T-helper 1 cell treated with Interleukin-12 subunit alpha and Interleukin-12 subunit beta and Interleukin-4 antibody, amounts not matched to agents 30 μg/mL and 1 μg/mL, for 36 hours (primary cell): ENCODE measurements around the gene SVIL.
A peak's percentile ranks its signal among the peaks of the same experiment; 100 is the strongest.
"Not testable (repeated sequence)": the region's sequence is repeated elsewhere in the genome, so short reads cannot be mapped to it uniquely, and the experiment has no call there.

Experiments used
- H3K27ac Mint-ChIP-seq: one replicate; pipeline ENCODE4 v1.8.0; 2021; ENCODE audit warnings: mild to moderate bottlenecking, mixed read lengths
- H3K27me3 Mint-ChIP-seq: one replicate; pipeline ENCODE4 v1.8.0; 2021; ENCODE audit warnings: low read depth, mixed read lengths
- H3K36me3 Mint-ChIP-seq: one replicate; pipeline ENCODE4 v1.8.0; 2021; ENCODE audit warnings: low read depth, mixed read lengths
- H3K4me1 Mint-ChIP-seq: one replicate; pipeline ENCODE4 v1.8.0; 2021; ENCODE audit warnings: low read depth, mixed read lengths
- H3K4me3 Mint-ChIP-seq: one replicate; pipeline ENCODE4 v1.8.0; 2021; ENCODE audit warnings: mild to moderate bottlenecking, moderate library complexity, mixed read lengths
- H3K9me3 Mint-ChIP-seq: one replicate; pipeline ENCODE4 v1.8.0; 2021; ENCODE audit warnings: mixed read lengths

Gene SVIL

DNA sequence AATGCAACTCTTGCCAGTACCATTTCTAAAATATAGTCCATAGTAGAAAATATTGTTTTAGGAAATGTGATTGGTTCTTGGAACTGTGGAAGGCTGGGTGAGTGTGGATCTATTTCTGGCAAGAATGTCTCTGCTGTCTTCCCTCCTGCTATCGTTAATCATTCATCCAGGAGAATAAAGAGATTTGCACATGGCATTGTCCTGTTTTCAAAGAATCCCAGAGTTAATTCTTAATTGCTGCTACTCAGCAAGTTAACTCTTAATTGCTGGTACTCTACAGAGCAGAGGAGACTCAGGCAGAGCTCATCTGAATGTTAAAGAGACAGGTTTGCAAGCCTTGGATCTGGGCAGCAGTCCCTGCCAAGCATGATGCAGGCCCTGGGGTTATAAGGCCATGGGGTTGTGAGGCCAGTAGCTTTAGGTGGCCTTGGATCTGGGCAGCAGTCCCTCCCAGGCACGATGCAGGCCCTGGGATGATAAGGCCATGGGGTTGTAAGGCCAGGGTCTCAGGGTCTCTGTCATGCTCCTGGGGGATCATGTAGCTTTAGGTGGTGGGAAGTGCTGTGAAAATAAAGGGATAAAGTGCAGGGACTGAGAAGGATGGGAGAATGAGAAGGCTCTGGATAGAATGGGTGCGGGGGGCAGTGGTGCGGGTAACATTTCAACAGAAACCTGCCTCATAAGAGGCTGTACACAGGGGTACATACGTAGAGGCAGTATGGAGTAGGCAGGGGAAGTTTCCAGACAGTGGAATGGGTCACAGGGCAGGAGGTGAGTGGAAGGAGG lies 162.3 kb downstream of the SVIL start:
- no peak overlapping the region for H3K27ac Mint-ChIP-seq
- no peaks in the 10 kb centered on the region for H3K27me3 Mint-ChIP-seq
- H3K4me1 Mint-ChIP-seq, result peaks cover 6% of the 10 kb centered on the region
- no peak overlapping the region for H3K4me3 Mint-ChIP-seq
- peaks cover 3% of the 10 kb centered on the region for H3K36me3 Mint-ChIP-seq
- H3K9me3 Mint-ChIP-seq, result no peaks in the 10 kb centered on the region

DNA sequence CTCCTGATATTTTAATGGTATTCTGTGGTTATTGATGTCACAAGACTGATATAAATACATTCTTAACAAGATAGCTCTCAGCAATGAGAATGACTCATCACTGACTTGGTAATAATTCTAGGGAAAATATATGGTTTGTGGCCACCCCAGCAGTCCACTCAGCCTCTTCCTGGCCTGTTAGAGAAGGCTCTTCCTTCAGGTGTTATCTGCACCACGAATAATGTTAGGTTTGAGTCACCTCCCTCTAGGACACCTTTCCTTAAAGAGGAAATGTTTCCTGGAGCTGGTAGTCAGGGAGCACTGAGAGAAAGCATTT lies 163.3 kb downstream of the SVIL start:
- Mint-ChIP-seq H3K4me1 (peaks cover 6% of the 10 kb centered on the region), H3K4me3 (no peak overlapping the region)

DNA sequence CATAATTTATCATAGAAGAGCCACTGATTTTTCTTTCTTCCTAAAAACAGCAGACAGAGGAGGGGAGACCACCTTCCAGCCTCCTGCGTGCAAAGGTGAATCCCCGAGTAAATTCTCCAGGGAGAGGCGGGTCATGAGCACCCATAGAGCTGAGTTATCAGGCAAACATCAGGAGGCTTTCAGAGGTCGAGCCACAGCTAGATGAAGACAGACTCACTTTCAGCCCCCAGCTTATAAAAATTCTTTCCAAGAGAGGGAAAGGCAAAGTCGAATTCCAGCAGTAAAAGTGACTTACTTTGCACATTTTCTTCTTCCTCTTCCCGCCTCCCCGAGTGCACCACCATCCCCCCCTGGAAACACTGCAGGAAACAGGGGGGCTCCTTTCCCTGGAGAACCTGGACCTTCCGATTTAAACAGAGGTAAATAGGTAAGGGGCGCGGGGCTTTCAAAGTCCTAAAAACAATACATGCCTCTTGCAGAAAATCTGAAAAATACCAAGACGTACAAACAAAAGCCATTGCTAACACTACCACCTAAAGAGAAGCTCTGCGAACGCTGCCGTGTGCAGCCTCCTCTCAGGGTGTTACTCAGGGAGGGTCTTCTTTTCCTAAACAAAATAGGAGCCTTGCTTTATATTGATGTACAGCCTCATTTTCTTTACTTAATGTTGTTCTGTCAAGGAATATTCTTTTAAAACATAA lies 163.8 kb downstream of the SVIL start:
- Mint-ChIP-seq H3K4me1 (peaks cover 6% of the 10 kb centered on the region), H3K27me3 (no peaks in the 10 kb centered on the region), H3K27ac (no peak overlapping the region), H3K9me3 (no peaks in the 10 kb centered on the region), H3K4me3 (no peak overlapping the region), H3K36me3 (peaks cover 3% of the 10 kb centered on the region)

More for the DNA sequence above, 163.3 kb downstream of the SVIL start:
- Mint-ChIP-seq H3K36me3 (peaks cover 3% of the 10 kb centered on the region), H3K9me3 (no peaks in the 10 kb centered on the region), H3K27me3 (no peaks in the 10 kb centered on the region), H3K27ac (peak overlapping the region; percentile 74)

DNA sequence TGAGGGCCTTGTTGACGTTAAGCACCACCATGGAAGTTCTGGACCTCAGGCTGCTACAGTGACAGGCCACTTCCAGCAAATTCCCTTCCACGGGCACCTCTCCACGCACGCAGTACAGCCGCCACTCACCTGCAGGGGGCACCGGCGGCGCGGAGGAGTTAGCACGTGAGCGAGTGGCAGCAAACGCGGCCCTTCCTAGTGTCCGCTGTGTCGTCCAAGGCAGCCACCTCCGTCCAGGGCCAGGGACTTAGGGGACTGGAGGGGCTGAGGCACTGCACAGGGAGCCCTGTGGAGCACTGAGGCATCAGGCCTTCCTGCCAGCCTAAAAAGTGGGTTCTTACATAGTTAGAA lies 164.4 kb downstream of the SVIL start:
- Mint-ChIP-seq H3K9me3 (no peaks in the 10 kb centered on the region), H3K27me3 (no peaks in the 10 kb centered on the region), H3K4me3 (no peak overlapping the region), H3K36me3 (peaks cover 3% of the 10 kb centered on the region), H3K27ac (no peak overlapping the region), H3K4me1 (peaks cover 6% of the 10 kb centered on the region)

DNA sequence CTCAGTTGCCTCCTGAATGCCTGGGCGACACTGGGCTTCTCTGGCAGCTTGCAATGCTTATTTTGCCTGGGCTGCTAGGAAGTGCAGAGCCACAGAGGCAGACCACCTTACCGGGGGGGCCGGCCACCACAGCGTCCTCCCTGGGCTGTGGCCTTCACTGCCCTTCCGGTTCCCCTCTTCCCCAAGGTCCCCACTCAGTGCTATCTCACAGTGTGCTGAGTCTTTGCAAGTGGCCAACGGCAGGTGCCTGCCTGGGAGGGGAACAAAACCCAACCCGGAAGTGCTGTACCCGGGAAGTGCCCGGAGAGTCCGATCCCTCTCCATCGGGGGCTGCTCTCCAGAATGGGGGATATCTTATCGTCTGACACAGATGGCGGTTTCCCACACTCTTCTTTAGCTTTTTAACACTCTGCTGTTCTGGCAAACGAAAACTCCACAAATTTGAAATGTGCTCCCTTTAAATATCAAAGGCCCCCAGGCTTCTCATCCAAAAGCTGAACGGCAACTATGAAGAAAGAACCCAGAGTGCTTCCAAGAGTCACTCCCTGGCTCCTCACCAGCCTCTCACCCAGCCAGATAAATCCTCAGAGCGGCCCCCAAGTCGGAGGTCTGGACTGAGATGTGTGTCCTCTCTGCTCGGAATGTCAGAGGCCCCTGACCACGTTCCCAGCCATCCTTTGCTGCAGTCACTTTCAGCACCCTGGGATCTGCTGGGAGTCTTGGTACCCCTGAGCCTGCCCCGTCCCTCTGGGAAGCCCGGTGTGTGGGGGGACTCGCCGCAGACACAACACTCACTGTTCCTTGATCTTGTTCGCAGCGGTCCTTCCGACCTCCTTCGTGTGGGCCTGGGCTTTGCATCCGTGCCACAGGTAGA lies 165.1 kb downstream of the SVIL start:
- H3K9me3 Mint-ChIP-seq, result no peaks in the 10 kb centered on the region
- H3K36me3 Mint-ChIP-seq, result peaks cover 7% of the 10 kb centered on the region
- no peak overlapping the region for H3K27ac Mint-ChIP-seq

DNA sequence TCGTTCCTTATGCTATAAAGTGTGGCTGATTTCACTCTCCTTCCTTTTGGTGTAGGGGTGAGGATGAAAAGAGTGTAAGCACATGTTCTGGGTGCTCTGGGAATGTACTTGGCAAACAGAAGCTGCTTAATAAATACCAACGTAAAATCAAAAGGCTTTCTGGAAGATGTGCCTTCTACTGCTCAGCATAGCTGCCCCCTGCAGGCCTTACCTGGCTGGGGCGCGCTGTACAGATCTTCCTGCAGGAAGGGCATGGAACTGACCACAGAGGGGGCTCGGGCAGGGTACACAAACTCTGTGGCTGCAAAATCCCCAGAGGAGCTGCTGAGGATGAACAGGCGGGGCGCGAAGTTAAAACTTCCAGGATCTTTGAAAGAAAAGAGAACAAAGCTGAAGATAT lies 169.4 kb downstream of the SVIL start:
- H3K4me1 Mint-ChIP-seq, result no peaks in the 10 kb centered on the region
- no peak overlapping the region for H3K27ac Mint-ChIP-seq
- H3K9me3 Mint-ChIP-seq, result peaks cover 12% of the 10 kb centered on the region
- no peaks in the 10 kb centered on the region for H3K27me3 Mint-ChIP-seq
- H3K4me3 Mint-ChIP-seq, result no peak overlapping the region
- peaks cover 16% of the 10 kb centered on the region for H3K36me3 Mint-ChIP-seq

More for the DNA sequence above, 165.1 kb downstream of the SVIL start:
- Mint-ChIP-seq H3K4me3 (no peak overlapping the region), H3K27me3 (no peaks in the 10 kb centered on the region), H3K4me1 (peaks cover 6% of the 10 kb centered on the region)

DNA sequence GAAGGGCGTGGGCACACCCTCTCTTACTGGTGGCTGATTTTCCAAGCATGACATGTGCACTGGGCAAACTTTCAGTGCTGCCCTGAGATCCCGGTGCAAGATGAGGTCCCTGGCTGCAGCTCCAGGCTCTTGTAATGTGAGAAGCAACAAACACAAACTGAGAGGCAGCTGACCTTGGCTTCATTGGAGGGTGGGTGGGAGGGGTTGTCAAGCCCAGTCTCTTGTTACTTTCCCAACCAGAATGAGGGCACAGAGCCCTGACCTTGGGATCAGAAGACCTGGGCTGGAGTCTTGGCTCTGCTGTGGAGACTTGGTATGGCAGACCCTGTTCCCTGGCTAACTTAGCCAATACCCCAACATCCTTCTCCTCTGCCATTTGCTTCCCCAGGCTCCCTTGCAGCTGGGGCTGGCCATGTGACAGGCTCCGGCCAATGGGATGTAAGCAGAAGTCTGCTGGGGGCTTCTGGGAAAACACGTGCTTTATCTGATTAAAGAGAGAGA lies 170.1 kb downstream of the SVIL start:
- H3K27ac Mint-ChIP-seq, H3K27me3 Mint-ChIP-seq, H3K4me3 Mint-ChIP-seq, H3K4me1 Mint-ChIP-seq: not testable (repeated sequence)
- peaks cover 22% of the 10 kb centered on the region for H3K36me3 Mint-ChIP-seq
- H3K9me3 Mint-ChIP-seq, result peaks cover 18% of the 10 kb centered on the region

DNA sequence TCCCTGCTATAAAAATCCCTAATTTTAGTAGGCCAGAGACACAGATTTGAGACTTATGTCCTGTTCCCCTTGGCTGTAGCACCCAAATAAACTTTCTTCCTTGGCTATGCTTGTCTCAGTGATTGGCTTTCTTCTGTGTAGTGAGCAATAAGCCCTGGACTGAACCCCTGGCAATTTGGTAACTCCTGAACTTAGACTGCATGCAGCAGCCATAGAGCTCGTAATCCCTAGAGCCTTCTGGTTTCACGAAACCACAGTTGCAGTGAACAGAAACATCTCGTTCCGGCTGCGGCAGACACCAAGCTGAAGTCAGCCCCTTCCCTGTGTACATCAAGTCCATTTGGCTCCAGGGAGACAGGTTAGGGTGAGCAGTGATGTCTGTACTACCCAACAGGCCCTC lies 173.7 kb downstream of the SVIL start:
- Mint-ChIP-seq H3K27me3 (no peaks in the 10 kb centered on the region), H3K9me3 (peaks cover 21% of the 10 kb centered on the region), H3K4me1 (no peaks in the 10 kb centered on the region), H3K36me3 (peaks cover 28% of the 10 kb centered on the region), H3K27ac (no peak overlapping the region), H3K4me3 (no peak overlapping the region)

DNA sequence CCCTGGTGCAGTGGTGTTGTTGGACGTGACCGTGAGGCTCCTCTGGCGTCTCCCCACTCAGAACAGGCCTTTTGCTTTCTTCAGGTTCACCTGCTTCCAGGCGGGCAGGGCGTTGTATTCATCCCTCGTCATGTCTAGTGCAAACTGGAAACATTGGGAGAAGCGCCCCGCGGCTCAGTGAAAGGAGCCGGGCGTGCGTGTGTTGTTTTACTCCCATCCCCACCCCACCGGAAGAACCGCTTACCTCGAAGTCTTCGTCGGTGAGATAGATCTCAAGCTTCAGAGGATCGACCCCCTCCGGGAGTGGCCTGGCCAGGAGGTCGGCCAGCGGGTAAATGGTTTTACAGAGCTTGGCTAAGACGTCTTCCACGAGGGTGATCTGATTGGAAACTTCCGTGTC lies 176.6 kb downstream of the SVIL start:
- not testable (repeated sequence) for H3K4me3 Mint-ChIP-seq, H3K4me1 Mint-ChIP-seq, H3K27ac Mint-ChIP-seq, H3K27me3 Mint-ChIP-seq
- Mint-ChIP-seq H3K9me3 (peaks cover 21% of the 10 kb centered on the region), H3K36me3 (peaks cover 25% of the 10 kb centered on the region)

DNA sequence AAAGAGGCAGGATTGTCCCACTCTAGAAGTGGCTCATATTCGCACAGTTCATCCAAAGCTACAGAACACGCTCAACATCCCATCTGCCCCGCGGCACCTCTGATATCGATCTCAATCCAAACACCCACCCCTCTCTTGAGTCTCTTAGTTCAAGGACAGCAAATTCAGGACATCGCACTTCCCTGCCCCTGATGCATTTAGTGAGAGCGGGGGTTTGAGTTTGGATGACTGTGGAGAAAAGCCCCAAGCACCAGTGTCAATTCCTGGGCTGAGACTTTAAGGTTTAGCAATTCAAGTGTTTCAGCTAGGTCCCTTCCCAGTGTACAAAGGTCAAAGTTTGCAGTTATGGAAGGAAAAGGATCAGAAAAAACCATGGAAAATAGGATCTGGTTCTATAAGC lies 179.7 kb downstream of the SVIL start:
- no peaks in the 10 kb centered on the region for H3K27me3 Mint-ChIP-seq
- H3K4me3 Mint-ChIP-seq, result no peak overlapping the region
- H3K36me3 Mint-ChIP-seq, result peaks cover 10% of the 10 kb centered on the region
- peaks cover 7% of the 10 kb centered on the region for H3K9me3 Mint-ChIP-seq
- H3K4me1 Mint-ChIP-seq, result no peaks in the 10 kb centered on the region
- H3K27ac Mint-ChIP-seq, result no peak overlapping the region

DNA sequence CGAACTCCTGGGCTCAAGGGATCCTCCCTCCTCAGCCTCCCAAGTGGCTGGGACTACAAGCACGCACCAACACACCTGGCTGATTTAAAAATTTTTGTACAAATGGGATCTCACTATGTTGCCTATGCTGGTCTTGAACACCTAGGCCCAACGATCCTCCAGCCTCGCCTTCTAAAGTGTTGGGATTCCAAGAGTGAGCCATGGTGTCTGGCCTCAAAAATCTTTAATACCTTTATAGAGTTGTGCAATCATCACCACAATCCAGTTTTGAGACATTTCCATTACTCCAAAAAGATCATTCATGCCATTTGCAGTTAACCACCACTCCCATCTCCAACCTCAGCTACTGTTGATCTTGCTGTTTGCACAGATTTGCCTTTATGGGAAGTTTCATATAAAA lies 180.5 kb downstream of the SVIL start:
- no peaks in the 10 kb centered on the region for H3K9me3 Mint-ChIP-seq
- H3K27me3 Mint-ChIP-seq, result no peaks in the 10 kb centered on the region
- peaks cover 4% of the 10 kb centered on the region for H3K36me3 Mint-ChIP-seq
- H3K27ac Mint-ChIP-seq, result no peak overlapping the region
- H3K4me3 Mint-ChIP-seq, result no peak overlapping the region
- H3K4me1 Mint-ChIP-seq, result peaks cover 1% of the 10 kb centered on the region

DNA sequence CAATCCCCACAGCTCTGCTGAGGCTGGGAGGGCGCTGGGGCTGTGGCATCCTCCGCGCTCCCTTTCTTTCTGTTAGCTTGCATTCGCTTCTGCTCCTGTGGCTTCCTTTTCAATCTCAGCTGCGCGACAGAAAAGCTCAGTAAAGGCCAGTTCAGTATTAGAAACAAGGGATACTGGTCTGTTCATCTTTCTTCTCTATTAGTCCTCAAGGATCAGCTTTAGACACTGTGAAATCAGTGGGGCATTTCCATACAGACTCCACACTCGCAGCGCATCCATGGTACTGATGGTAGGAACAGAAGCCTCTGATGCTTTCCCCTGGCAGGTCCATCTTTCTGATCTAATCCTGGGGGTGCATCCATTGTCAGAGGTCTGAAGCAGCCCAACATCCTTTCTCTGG lies 182.2 kb downstream of the SVIL start:
- H3K4me1 Mint-ChIP-seq, result peaks cover 6% of the 10 kb centered on the region
- H3K4me3 Mint-ChIP-seq, result no peak overlapping the region
- no peak overlapping the region for H3K27ac Mint-ChIP-seq
- H3K27me3 Mint-ChIP-seq, result no peaks in the 10 kb centered on the region
- H3K9me3 Mint-ChIP-seq, result no peaks in the 10 kb centered on the region
- H3K36me3 Mint-ChIP-seq, result peaks cover 2% of the 10 kb centered on the region

DNA sequence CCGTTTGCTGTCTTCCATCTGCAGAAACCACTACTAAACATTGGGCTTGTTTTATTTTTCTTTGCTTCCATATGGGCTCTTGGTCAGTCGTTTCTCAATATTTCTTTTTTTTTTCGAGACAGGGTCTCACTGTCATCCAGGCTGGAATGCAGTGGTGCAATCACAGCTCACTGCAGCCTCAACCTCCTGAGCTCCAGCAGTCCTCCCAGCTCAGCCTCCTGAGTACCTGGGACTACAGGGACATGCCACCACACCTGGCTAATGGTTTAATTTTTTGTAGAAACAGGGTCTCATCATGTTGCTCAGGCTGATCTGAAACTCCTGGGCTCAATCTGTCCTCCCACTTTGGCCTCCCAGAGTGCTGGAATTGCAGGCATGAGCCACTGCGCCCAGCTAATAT lies 182.8 kb downstream of the SVIL start:
- peaks cover 2% of the 10 kb centered on the region for H3K36me3 Mint-ChIP-seq

DNA sequence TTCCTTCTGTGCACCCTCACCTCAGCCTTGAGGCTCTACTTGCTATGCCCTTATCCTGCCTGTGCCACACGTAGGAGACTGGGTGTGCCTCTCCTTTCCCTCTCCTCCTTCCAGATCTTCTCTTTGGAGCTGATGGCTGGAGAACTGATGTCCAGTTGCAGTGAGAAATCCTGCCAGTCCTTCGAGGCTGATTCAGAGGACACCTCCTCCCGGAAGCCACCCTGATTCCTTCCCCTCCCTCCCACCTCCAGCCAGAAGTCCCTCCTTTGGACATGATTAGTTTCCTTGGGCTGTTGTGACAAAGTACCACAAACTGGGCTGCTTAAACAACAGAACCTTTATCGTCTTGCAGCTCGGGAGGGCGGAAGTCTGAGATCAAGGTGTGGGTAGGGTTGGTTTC lies 184.4 kb downstream of the SVIL start:
- H3K27ac Mint-ChIP-seq, result no peak overlapping the region
- no peak overlapping the region for H3K4me3 Mint-ChIP-seq
- peaks cover 18% of the 10 kb centered on the region for H3K4me1 Mint-ChIP-seq
- H3K9me3 Mint-ChIP-seq, result no peaks in the 10 kb centered on the region
- H3K36me3 Mint-ChIP-seq, result no peaks in the 10 kb centered on the region
- no peaks in the 10 kb centered on the region for H3K27me3 Mint-ChIP-seq

More for the DNA sequence above, 182.8 kb downstream of the SVIL start:
- Mint-ChIP-seq H3K9me3 (no peaks in the 10 kb centered on the region), H3K4me3 (no peak overlapping the region), H3K27ac (no peak overlapping the region), H3K4me1 (peaks cover 6% of the 10 kb centered on the region), H3K27me3 (no peaks in the 10 kb centered on the region)
